NCI-H1930 (cell line): ENCODE data around the gene ZNF292.
"Not testable (repeated sequence)": the region's sequence is repeated elsewhere in the genome, so short reads cannot be mapped to it uniquely, and the experiment has no call there.

Source experiments
- DNase-seq, 2 experiments: peaks; one replicate each; lab custom pipeline; 2025; lab: John Stamatoyannopoulos, UW

The ZNF292 gene

GRCh38 chr6:87164004-87164403, 8.6 kb downstream of the ZNF292 start:
- DNase-seq = no peak

DNA sequence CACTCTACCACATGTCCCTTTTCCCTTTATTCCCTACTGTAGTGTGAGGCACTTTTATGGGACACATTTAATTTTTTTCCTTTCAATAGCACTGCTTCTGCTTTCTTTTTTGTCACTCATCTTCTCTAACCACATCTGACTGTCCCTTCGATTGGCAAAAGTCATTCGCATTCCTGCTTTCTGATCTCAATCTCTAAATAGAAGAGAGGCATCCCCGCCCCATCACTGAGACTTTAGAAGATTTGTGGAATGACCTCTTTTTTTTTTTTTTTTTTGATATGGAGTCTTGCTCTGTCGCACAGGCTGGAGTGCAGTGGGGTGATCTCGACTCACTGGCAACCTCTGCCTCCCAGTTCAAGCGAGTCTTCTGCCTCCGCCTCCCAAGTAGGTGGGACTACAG, 9.1 kb downstream of the ZNF292 start:
- DNase-seq = no peak

DNA sequence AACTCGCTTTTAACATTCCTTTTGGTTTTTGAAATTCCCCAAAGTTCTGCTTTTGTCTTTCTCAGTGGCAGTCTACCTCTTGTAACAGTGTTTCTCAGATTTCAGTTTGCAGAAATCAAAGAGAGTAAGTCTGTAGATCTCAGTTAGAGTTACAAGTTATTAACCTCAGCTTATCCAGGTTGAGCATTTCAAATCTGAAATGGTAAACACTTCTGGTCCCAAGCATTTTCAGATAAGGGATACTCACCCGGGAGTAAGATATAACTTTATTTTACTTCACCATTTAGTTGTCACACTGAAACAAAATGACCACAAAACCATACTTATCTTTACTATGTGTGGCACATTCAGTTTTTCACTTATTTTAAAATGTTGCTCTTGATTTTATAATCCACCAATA, 9.8 kb downstream of the ZNF292 start:
- no peak for DNase-seq

GRCh38 chr6:87171938-87172633, 16.7 kb downstream of the ZNF292 start:
- peak in 1 of 2 experiments; percentile 70 for DNase-seq

- no peak for DNase-seq
Observed at GRCh38 chr6:87174078-87174579, 18.8 kb downstream of the ZNF292 start.

DNA sequence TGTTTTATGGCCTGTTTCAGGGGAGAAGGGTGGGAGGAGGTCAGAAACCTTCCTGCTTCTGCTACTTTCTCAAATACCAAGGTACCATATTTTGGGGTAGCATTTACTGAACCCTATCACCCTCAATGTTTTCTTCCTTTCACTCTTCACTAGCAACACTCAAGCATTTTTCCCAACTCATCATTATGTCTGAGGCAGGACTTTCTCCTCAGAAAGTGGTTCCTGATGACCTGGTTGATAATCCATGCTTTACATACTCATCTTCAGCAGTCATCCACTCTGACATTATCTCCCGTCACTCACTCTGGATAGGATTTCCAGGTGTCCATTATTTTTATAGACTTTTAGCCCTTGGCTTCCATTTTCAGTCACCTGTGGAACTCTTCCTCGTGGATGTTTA, 21.1 kb downstream of the ZNF292 start:
- DNase-seq = no peak

DNA sequence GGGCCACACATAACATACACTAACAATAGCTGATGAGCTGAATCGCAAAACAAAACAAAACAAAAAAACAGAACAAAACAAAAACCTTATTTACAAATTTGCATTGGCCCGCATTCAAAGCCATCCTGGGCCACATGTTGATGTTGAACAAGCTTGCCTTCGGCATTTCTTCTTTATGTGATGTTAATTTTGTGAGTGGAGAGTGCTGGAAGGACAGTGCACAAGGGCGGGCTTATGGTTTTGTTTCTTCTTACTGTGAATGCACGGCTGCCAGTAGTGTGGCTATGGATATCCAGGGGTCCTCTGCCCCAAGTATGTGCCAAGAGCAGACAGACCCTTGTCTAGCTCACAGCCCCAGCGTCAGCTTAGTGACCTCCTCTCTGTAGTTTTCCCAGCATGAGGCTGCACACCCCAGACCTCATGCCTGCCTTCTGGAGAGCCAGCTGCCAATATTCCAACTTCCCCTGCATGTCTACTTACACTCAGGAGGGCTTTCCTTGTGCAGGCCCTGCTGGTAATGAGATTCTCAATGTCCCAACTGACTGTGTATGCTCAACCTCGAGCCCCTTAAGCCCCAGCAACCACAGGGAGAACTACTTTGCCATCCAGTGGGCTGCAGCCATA, 24.9 kb downstream of the ZNF292 start:
- no peak for DNase-seq

DNA sequence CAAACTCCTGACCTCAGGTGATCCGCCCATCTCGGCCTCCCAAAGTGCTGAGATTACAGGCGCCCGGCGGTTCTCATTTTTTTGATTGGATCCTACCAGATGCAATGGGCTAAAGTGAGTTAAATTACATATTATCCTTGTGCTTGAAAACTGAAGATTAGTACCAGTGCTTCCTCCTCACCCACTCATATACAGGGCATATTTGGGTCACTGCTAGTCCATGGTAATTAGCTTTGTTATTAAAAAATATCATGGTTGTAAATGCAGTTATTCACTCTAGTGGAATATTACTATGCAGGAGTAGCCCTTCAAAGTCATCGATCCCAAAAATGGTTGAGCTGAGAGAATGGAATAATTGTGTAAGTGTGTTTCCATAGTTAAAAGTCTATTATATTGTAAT, 26.5 kb downstream of the ZNF292 start:
- DNase-seq = no peak

GRCh38 chr6:87182321-87182720, 27.0 kb downstream of the ZNF292 start:
- DNase-seq = no peak

GRCh38 chr6:87182940-87183339, 27.6 kb downstream of the ZNF292 start:
- DNase-seq = no peak

GRCh38 chr6:87183687-87184086, 28.3 kb downstream of the ZNF292 start:
- no peak for DNase-seq

- DNase-seq = no peak
Observed at GRCh38 chr6:87184762-87185250, 29.4 kb downstream of the ZNF292 start.

DNA sequence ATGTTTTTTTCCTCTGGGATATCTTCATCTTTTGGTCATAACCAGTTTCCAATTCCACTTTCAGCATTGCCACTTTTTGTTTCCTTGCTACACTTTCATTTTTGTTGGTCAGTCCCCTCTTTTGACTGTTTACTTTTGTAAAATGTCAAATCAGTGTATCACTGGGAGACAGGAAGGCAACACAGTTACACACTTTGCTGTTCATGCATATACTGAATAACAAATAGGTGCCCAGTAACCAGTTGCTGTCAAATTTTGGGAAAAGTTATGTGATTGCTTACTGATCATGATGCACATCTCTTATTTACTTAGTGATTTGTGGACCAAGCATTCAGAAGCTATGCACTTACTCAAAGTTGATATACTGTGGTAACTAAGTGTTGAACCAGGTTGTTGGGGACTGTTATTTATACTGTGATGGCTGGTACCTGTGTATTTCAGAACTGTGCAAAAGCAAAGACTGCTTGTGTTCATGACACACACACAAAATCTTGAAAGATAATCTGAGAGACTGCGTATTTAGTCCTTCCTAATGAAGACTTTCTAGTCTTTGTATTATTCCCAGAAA, 41.0 kb downstream of the ZNF292 start:
- DNase-seq = no peak

DNA sequence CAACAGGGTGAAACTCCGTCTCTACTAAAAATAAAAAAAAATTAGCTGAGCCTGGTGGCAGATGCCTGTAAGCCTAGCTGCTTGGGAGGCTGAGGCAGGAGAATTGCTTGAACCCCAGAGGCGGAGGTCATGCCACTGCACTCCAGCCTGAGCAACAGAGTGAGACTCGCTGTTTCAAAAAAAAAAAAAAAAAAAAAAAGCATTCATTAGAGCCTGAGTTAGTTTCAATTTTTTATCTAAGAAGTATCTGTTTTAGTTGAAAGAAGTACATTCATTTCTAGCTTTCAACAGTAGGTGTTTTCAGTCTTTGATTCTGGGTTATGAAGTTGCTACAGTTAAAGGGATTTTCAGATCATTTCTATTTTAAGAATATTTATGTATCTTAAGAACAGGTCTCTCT, 42.2 kb downstream of the ZNF292 start:
- no peak for DNase-seq

DNA sequence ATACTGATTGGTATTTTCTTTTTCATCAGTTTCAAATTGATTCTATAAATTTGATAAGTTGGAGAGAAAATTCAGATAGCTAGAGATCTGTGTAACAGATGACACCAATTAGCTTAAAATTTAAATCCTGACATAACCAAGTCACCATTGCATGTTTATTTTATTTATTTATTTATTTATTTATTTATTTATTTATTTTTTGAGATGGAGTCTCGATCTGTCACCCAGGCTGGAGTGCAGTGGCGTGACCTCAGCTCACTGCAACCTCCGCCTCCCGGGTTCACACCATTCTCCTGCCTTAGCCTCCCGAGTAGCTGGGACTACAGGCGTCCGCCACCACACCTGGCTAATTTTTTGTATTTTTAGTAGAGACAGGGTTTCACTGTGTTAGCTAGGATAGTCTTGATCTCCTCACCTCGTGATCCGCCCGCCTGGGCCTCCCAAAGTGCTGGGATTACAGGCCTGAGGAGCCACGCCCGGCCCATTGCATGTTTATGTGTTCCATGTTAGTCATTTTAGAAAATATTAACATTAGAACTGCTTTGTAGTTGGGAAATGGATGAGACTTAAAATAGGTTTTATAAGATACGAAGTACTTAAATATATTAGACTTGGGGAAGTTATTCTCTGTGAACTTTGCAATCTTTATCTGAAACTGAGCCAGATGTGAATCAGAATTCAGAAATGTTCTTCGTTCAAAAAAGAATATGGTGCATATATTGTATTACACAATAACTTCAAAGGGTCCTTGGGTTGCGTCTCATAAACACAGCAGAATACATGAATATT, 42.9 kb downstream of the ZNF292 start:
- DNase-seq = not testable (repeated sequence)

DNA sequence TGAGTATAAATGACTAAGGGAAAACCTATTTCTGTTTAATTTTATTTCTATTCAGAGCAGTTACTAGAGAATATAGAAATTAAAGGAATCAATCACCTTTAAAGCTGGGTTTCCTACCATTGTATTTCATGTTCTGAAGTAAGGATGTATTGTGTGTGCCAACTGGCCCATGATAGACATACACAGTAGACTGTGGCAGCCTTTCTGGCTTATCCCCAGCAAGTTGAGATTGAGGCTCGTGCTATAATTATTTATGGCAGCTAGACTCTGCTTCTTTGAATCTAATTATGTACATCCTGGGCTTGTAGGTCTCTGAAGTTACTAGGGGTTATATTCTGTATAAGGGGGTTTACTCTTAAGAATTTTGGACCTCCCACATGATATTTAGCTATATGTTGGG, 44.4 kb downstream of the ZNF292 start:
- DNase-seq = no peak

- no peak for DNase-seq
Observed at GRCh38 chr6:87200469-87201175, 45.3 kb downstream of the ZNF292 start.

- no peak for DNase-seq
Observed at GRCh38 chr6:87203448-87204023, 48.2 kb downstream of the ZNF292 start.

GRCh38 chr6:87209812-87210211, 54.4 kb downstream of the ZNF292 start:
- no peak for DNase-seq

- DNase-seq = no peak
Observed at GRCh38 chr6:87210979-87211378, 55.6 kb downstream of the ZNF292 start.

- no peak for DNase-seq
Observed at GRCh38 chr6:87212596-87212995, 57.2 kb downstream of the ZNF292 start.
